Sigmoid colon (tissue), 7 donors: ENCODE measurements around the gene DEGS2. TPM values are rescaled to one million over a fixed set of nuclear protein-coding genes. Genes with fewer than 3 reads are reported as not detected.

Source experiments
- DNase-seq: peaks from one replicate; pipeline ENCODE4 v3.0.0-alpha.2; 2019
- H3K27ac ChIP-seq, 4 donors: fragments of 200-600 bp; sonication (generic); one replicate each; pipeline ENCODE4 v1.5.1; 2016 to 2019; ENCODE audit warnings: mild to moderate bottlenecking in 1 of 4
- H3K27me3 ChIP-seq, 3 donors: fragments of 200-600 bp; sonication (generic); one replicate each; pipeline ENCODE4 v1.5.1; 2019; ENCODE audit warnings: mild to moderate bottlenecking in 1 of 3
- H3K36me3 ChIP-seq, 4 donors: fragments of 200-600 bp; sonication (generic); one replicate each; pipeline ENCODE4 v1.5.1; 2016 to 2019
- H3K4me1 ChIP-seq, 4 donors: fragments of 200-600 bp; sonication (generic); one replicate each; pipeline ENCODE4 v1.5.1; 2017 to 2019
- H3K4me3 ChIP-seq, 4 donors: fragments of 200-600 bp; sonication (generic); one replicate each; pipeline ENCODE4 v1.5.1; 2017 to 2019; ENCODE audit warnings: mild to moderate bottlenecking in 2 of 4, moderate library complexity in 1 of 4
- H3K9me3 ChIP-seq, 4 donors: fragments of 200-600 bp in 3 of 4; sonication (generic) in 3 of 4; one replicate each; pipeline versions ENCODE4 v1.5.1 to v1.6.1; 2013 to 2019
- EP300 ChIP-seq, 4 donors: sonication (generic); formaldehyde crosslinking; IDR thresholded peaks; one replicate each; pipeline ENCODE4 v1.6.1; 2017; ENCODE audit warnings: antibody characterized with exemption in 4 of 4
- POLR2A ChIP-seq, 2 donors: fragments of 450-650 bp; IDR thresholded peaks; one replicate each; pipeline ENCODE4 v1.6.1; 2016; ENCODE audit warnings: antibody characterized with exemption in 2 of 2, mild to moderate bottlenecking in 2 of 2, moderate library complexity in 2 of 2
- POLR2AphosphoS5 ChIP-seq, 4 donors: sonication (generic); formaldehyde crosslinking; IDR thresholded peaks; one replicate each; pipeline ENCODE4 v1.6.1; 2017; ENCODE audit warnings: antibody characterized with exemption in 4 of 4
- WGBS, 2 donors: extraction: QIAGEN DNeasy Blood & Tissue Kit; methylation state at CpG; one replicate each; pipeline ENCODE4 v1.1.7; 2013; 5-methylcytosine and 5-hydroxymethylcytosine counted together
- intact Hi-C: fragments of 100-400 bp; cut with DNase I; formaldehyde crosslinking; loops from one replicate; pipeline ENCODE4 v1.15.1; 2023
- polyA plus RNA-seq, 3 donors: library from polyadenylated mRNA; stranded (reverse); fragments of 200-250 nt; gene quantifications; one replicate each; pipeline ENCODE4 v1.2.3, GENCODE V29; 2013
- total RNA-seq, 4 donors: library from RNA; depleted of rRNA; stranded (reverse); fragments of >200 nt; gene quantifications; one replicate each; pipeline ENCODE4 v1.1.0, GENCODE V29; 2016
- TF ChIP-seq, protein P1 (sequence below), 4 experiments: fragments of 450-650 bp in 3 of 4; fragments of 200-600 bp in 1 of 4; IDR thresholded peaks; one replicate each; pipeline ENCODE4 v1.5.1; 2016 to 2019; ENCODE audit warnings: antibody characterized with exemption in 4 of 4, mild to moderate bottlenecking in 3 of 4, moderate library complexity in 2 of 4
- donor health status: healthy with polysubstance abuse.
- donor health status: Bipolar disorder and iron deficiency.
- donor health status: healthy.

The DEGS2 gene
- total and polyA plus RNA-seq, 7 donors, result under 0.01 to 11.9 (median 0.54) TPM

DNA sequence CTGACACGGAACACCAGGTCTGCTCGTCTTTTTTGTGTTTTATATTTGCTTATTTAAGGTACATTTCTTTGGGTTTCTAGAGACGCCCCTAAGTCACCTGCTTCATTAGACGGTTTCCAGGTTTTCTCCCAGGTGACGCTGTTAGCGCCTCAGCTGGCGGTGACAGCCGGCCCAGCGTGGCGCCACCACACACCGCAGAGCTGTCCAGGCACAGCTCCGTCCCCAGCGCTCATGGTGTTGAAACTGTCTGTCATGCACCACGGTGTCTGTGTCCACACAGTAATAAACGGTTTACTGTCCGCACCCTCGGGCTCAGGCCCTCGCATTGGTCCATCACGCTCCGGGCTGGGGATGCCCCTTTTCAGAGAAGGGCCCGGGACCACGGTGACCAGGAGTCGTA is 15.5 kb downstream of the DEGS2 start:
- Histone ChIP-seq H3K36me3 (peaks cover 0 to 8% (median 3%) of the 10 kb centered on the region in 4 donors), H3K27me3 (no peaks in the 10 kb centered on the region), H3K4me1 (no peaks in the 10 kb centered on the region), H3K9me3 (no peaks in the 10 kb centered on the region), H3K4me3 (no peak overlapping the region), H3K27ac (no peak overlapping the region)
- intact Hi-C loops, result no loop called here
- WGBS, 2 donors, result 88 to 91% methylated on average over 23 of the region's 23 CpGs
- no peak for DNase-seq
- TF ChIP-seq POLR2A (IDR thresholded peaks at IDR 0.05) (no peak), EP300 (IDR thresholded peaks at IDR 0.05) (no peak), POLR2AphosphoS5 (IDR thresholded peaks at IDR 0.05) (no peak)
- TF ChIP-seq, protein P1, sequence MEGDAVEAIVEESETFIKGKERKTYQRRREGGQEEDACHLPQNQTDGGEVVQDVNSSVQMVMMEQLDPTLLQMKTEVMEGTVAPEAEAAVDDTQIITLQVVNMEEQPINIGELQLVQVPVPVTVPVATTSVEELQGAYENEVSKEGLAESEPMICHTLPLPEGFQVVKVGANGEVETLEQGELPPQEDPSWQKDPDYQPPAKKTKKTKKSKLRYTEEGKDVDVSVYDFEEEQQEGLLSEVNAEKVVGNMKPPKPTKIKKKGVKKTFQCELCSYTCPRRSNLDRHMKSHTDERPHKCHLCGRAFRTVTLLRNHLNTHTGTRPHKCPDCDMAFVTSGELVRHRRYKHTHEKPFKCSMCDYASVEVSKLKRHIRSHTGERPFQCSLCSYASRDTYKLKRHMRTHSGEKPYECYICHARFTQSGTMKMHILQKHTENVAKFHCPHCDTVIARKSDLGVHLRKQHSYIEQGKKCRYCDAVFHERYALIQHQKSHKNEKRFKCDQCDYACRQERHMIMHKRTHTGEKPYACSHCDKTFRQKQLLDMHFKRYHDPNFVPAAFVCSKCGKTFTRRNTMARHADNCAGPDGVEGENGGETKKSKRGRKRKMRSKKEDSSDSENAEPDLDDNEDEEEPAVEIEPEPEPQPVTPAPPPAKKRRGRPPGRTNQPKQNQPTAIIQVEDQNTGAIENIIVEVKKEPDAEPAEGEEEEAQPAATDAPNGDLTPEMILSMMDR (IDR thresholded peaks at IDR 0.05), result no peak

DNA sequence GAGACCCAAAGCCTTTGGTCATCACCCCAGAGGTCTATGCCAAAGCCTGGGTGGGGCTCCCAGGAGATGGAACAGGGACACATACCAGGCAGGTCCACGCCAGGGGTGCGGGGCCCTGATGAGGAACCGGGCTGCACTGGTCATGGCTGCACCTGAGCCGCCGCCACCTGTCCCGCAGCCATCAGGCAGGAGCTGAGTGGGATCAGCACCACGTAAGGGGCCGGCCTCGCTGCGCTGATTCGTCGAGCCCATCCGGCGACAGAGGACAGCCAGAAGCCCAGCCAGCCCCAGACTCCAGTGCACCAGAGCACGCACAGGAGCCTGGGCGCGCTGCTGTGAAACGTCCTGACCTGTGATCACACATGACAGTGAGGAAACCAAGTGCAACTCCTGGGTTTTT is 15.9 kb downstream of the DEGS2 start:
- no peaks in the 10 kb centered on the region for H3K4me1 ChIP-seq
- no peaks in the 10 kb centered on the region for H3K27me3 ChIP-seq
- intact Hi-C loops, result no loop called here
- 94 to 95% methylated on average over 18 of the region's 18 CpGs for WGBS, 2 donors
- no peak for DNase-seq
- H3K36me3 ChIP-seq, result peaks cover 0 to 8% (median 3%) of the 10 kb centered on the region in 4 donors
- TF ChIP-seq POLR2AphosphoS5 (IDR thresholded peaks at IDR 0.05) (no peak), EP300 (IDR thresholded peaks at IDR 0.05) (no peak), POLR2A (IDR thresholded peaks at IDR 0.05) (no peak)
- TF ChIP-seq, protein P1 (IDR thresholded peaks at IDR 0.05), result no peak
- H3K9me3 ChIP-seq, result no peaks in the 10 kb centered on the region
- no peak overlapping the region for H3K27ac ChIP-seq
- H3K4me3 ChIP-seq, result no peak overlapping the region

DNA sequence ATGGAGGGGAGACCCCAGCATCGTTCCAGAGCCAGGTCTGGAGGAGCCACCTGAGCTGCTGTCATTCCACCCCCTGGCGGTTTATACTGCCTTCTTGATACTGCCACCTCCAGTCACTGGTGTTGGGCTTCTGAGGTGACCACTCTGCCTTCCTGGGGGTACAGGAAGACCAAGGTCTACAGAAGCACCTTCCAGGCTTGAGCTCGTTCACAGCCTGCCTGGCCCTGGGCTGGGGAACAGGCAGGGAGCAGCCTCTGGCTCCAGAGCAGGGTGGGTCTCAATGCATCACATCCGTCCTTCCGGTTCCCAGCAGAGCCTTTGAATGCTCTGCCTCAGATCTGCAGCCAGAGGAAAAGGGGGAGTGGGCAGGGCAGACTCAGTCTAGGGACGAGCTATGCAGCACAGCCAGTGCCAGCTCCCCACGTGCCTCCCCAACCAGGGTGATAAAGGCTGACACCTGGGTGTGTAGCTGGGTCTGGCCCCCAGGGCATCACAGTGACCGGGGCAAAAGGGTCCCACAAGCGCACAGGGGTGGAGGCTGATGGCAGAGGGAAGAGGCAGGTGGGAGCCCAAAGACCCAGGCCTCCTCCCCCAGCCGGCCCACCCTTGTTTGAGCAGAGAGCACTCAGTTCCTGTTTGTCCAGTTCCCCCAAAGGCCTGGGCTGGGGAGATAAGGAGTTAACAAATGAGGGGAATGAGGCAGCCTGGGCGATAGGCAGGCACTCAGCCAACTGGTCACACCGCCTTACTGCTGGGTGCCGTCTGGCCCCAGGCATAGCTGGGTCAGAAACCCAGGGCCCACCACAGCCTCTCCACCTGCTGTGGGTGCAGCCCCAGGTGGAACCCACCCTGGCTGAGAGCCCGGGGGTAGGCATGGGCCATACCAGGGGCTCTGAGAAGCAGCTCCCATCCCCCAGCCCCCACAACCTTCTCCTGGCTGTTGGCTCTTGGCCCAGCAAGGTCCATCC is 17.1 kb downstream of the DEGS2 start:
- no peaks in the 10 kb centered on the region for H3K4me1 ChIP-seq
- DNase-seq, result no peak
- no peak overlapping the region for H3K4me3 ChIP-seq
- no peaks in the 10 kb centered on the region for H3K27me3 ChIP-seq
- TF ChIP-seq POLR2AphosphoS5 (IDR thresholded peaks at IDR 0.05) (peak in 2 of 4 donors; percentile 15 to 32), POLR2A (IDR thresholded peaks at IDR 0.05) (no peak), EP300 (IDR thresholded peaks at IDR 0.05) (no peak)
- TF ChIP-seq, protein P1 (IDR thresholded peaks at IDR 0.05), result no peak
- H3K36me3 ChIP-seq, result peaks cover 0 to 13% (median 3%) of the 10 kb centered on the region in 4 donors
- WGBS, 2 donors, result 18 to 57% methylated on average over 14 of the region's 14 CpGs
- no peaks in the 10 kb centered on the region for H3K9me3 ChIP-seq
- peak overlapping the region in 2 of 4 donors; percentile 2 to 64 for H3K27ac ChIP-seq
- intact Hi-C loops, result no loop called here

DNA sequence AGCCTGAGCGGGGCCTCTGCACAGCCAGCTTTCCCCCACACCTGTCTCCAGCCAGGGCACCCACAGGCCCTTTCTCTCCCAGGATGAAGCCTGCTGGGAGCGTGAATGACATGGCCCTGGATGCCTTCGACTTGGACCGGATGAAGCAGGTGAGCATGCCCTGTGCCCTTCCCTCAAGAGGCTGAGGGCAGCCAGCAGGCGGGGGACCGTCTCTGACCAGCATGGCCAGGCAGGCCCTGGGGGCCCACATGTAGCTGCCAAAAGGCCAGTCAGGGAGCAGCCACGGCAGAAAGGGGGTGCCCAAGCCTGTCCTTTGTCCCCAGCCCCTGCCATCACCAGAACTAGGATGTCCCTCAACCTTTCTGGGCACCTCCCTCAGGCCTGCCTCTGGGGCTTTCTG is 18.3 kb downstream of the DEGS2 start:
- Histone ChIP-seq H3K4me1 (no peaks in the 10 kb centered on the region), H3K9me3 (no peaks in the 10 kb centered on the region), H3K4me3 (no peak overlapping the region), H3K27ac (peak overlapping the region in 2 of 4 donors; percentile 23 to 64), H3K36me3 (peaks cover 0 to 16% (median 3%) of the 10 kb centered on the region in 4 donors), H3K27me3 (no peaks in the 10 kb centered on the region)
- TF ChIP-seq POLR2A (IDR thresholded peaks at IDR 0.05), result no peak
- TF ChIP-seq, protein P1 (IDR thresholded peaks at IDR 0.05), result no peak
- no peak for TF ChIP-seq EP300 (IDR thresholded peaks at IDR 0.05)
- DNase-seq, result no peak
- intact Hi-C loops, result no loop called here
- WGBS, 2 donors, result 86 to 92% methylated on average over 7 of the region's 7 CpGs
